Duodenal mucosa (tissue), 2 donors: ENCODE data around the gene CEP162.
"Not testable (repeated sequence)": the region's sequence is repeated elsewhere in the genome, so short reads cannot be mapped to it uniquely, and the experiment has no call there.

ENCODE experiments used
- H3K27ac ChIP-seq: one replicate; pipeline ENCODE4 v1.7.0; 2013; ENCODE audit warnings: low read depth, low read length
- H3K27me3 ChIP-seq, 2 donors: one replicate each; pipeline ENCODE4 v1.7.0; 2013; ENCODE audit warnings: low read length in 2 of 2, control low read depth in 1 of 2; ENCODE audit not compliant: insufficient read depth in 2 of 2, control insufficient read depth in 1 of 2
- H3K36me3 ChIP-seq, 2 donors: one replicate each; pipeline ENCODE4 v1.7.0; 2013; ENCODE audit warnings: low read length in 2 of 2, control low read depth in 1 of 2; ENCODE audit not compliant: insufficient read depth in 2 of 2, control insufficient read depth in 1 of 2
- H3K4me1 ChIP-seq, 2 donors: one replicate each; pipeline ENCODE4 v1.7.0; 2013; ENCODE audit warnings: low read length in 2 of 2, control low read depth in 1 of 2; ENCODE audit not compliant: insufficient read depth in 2 of 2, control insufficient read depth in 1 of 2
- H3K4me3 ChIP-seq, 2 donors: one replicate each; pipeline ENCODE4 v1.7.0; 2013; ENCODE audit warnings: low read length in 2 of 2, low read depth in 1 of 2
- H3K9ac ChIP-seq, 2 donors: one replicate each; pipeline ENCODE4 v1.7.0; 2013; ENCODE audit warnings: low read length in 2 of 2, low read depth in 1 of 2
- H3K9me3 ChIP-seq, 2 donors: one replicate each; pipeline ENCODE4 v1.7.0; 2013; ENCODE audit warnings: low read length in 2 of 2, control low read depth in 1 of 2; ENCODE audit not compliant: control insufficient read depth in 1 of 2

The CEP162 gene

DNA sequence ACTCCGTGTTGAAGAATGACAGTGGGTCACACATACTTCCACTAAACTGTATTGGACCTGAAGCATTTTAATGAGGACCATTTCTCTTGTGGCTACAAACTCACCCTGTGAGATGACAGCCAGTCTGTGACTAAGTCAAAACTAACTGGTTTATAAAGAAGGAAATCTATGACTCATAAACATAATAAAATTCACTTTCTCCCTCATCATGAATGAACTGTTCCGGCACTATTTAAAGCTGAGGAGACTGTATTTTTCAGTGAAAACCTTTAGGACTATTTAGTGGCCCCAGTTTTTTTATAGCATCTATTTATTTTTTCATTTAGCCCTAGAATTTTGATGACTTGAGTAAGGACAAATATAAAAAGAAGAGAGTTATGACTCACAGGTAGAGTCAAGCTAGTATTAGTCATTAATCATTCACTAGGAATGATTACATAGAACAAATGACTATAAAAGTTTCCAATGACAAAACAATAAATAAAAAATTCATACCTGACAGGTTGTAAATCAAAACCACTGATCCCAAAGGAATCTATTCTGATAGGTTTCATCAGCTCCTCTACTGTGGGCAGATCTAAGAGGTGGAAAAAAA lies 34.2 kb downstream of the CEP162 start:
- H3K36me3 ChIP-seq: peaks cover 0 to 17% of the 10 kb centered on the region in 2 donors
- no peak overlapping the region for H3K4me3 ChIP-seq
- peaks cover 0 to 7% of the 10 kb centered on the region in 2 donors for H3K4me1 ChIP-seq
- no peak overlapping the region for H3K9ac ChIP-seq
- no peaks in the 10 kb centered on the region for H3K9me3 ChIP-seq
- no peaks in the 10 kb centered on the region for H3K27me3 ChIP-seq
- H3K27ac ChIP-seq: no peak overlapping the region

DNA sequence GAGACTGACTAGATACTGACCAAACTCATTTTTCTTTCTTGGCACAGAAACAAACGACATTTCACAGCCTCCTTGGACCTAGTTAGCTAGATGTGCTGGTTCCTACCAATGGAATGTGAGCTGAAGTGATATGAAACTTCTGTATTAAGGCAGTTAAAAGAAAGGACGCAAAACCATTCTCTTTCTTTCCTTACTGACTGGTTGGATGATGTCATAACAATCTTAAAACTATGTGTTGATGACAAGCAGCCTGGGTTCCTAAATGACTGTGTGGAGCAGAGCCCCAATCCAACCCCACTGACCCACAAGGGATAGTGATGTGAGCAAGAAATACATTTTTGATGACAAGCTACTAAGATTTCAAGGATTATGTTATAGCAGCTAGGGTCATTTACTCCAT lies 35.6 kb downstream of the CEP162 start:
- Histone ChIP-seq H3K9me3 (no peaks in the 10 kb centered on the region), H3K36me3 (peaks cover 0 to 15% of the 10 kb centered on the region in 2 donors), H3K4me3 (no peak overlapping the region), H3K27ac (no peak overlapping the region), H3K4me1 (peaks cover 0 to 7% of the 10 kb centered on the region in 2 donors), H3K9ac (no peak overlapping the region), H3K27me3 (no peaks in the 10 kb centered on the region)

DNA sequence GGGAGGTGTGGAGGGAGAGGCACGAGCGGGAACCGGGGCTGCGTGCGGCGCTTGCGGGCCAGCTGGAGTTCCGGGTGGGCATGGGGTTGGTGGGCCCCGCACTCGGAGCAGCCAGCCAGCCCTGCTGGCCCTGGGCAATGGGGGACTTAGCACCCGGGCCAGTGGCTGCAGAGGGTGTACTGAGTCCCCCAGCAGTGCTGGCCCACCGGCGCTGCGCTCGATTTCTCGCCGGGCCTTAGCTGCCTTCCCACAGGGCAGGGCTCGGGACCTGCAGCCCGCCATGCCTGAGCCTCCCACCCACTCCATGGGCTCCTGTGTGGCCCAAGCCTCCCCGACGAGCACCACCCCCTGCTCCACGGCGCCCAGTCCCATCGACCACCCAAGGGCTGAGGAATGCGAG lies 38.1 kb downstream of the CEP162 start:
- H3K4me3 ChIP-seq, H3K4me1 ChIP-seq, H3K9ac ChIP-seq, H3K9me3 ChIP-seq, H3K27me3 ChIP-seq, H3K27ac ChIP-seq: not testable (repeated sequence)
- peaks cover 2 to 12% of the 10 kb centered on the region in 2 donors for H3K36me3 ChIP-seq

DNA sequence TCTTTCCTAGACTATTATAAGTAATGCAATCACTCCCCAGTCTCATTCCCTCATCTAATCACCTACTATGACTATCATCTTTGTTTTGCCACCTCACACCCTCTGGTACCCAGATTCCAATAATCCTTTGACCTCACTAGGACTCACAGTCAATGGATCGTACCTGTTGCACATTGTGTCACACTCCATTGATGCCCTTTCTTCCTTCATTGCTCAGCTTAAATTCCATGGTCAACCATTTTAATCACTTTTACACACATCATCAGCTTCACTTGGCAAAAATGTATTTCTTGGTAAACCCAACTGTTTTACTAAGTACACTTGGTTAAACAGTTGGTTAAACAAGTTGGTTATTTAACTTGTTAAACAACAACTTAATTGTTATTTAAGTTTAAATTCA lies 44.0 kb downstream of the CEP162 start:
- Histone ChIP-seq H3K27me3 (no peaks in the 10 kb centered on the region), H3K27ac (no peak overlapping the region), H3K9ac (no peak overlapping the region), H3K4me1 (no peaks in the 10 kb centered on the region), H3K9me3 (no peaks in the 10 kb centered on the region), H3K36me3 (peaks cover 0 to 6% of the 10 kb centered on the region in 2 donors), H3K4me3 (no peak overlapping the region)

DNA sequence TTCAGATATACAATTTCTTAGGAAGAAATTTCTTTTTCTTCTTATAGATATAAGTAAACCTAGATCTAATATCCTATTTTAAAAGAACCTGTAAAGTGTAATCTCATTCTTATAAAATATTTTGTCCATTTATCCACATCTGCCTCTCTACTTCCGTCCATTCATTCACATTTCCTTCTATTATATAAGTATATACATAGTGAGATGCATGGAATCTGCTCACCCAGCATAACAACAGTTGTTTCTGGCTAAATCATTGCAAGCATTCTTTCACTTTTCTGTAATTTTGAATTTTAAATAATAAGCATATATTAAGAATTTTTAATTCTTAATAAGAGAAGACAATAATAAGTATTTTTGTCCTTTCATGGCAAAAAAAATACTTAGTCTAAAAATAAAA lies 45.4 kb downstream of the CEP162 start:
- Histone ChIP-seq H3K36me3 (peaks cover 0 to 6% of the 10 kb centered on the region in 2 donors), H3K9me3 (no peaks in the 10 kb centered on the region), H3K9ac (no peak overlapping the region), H3K4me1 (no peaks in the 10 kb centered on the region), H3K4me3 (no peak overlapping the region), H3K27me3 (no peaks in the 10 kb centered on the region), H3K27ac (no peak overlapping the region)

DNA sequence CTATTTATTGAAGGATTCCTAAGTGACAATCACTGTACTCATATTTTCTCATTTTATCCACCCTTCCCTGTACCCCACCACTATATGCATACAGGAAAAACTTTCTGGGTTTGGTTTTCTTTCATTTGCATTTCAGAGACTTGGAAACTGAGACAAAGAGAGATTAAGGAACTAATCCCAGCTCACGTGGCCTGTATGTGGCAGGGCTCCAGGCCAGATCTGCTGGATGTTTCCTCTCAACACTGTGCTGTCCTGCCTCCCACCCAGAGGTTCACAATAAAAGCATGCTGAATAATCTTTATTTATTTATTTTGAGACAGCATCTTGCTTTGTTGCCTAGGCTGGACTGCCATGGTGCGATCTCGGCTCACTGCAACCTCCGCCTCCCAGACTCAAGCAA lies 50.2 kb downstream of the CEP162 start:
- H3K9ac ChIP-seq: no peak overlapping the region
- no peak overlapping the region for H3K4me3 ChIP-seq

DNA sequence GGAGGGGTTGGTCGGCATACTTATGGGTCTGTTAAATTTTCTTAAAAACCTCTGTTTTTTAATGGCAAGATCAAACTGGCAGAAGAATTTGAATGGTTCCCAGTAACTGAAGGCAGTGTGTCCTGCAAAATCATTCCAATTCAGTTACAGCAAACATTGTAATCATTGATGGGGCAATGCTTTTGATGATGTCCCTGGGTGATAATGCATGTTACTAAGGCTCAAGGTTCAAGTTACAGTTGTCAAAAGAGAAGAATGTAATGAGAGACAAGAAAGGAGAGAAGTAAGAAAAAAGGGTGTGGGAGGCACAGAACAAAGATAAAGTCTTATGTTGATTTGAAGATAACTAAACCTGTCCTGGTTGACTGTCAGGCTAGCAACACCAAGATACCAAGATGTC lies 54.9 kb downstream of the CEP162 start:
- Histone ChIP-seq H3K9ac (no peak overlapping the region), H3K27ac (no peak overlapping the region), H3K9me3 (no peaks in the 10 kb centered on the region), H3K4me1 (no peaks in the 10 kb centered on the region), H3K27me3 (no peaks in the 10 kb centered on the region), H3K36me3 (peaks cover 0 to 2% of the 10 kb centered on the region in 2 donors), H3K4me3 (no peak overlapping the region)

More for the DNA sequence above, 50.2 kb downstream of the CEP162 start:
- Histone ChIP-seq H3K9me3 (no peaks in the 10 kb centered on the region), H3K27me3 (no peaks in the 10 kb centered on the region), H3K36me3 (no peaks in the 10 kb centered on the region), H3K4me1 (no peaks in the 10 kb centered on the region), H3K27ac (no peak overlapping the region)

DNA sequence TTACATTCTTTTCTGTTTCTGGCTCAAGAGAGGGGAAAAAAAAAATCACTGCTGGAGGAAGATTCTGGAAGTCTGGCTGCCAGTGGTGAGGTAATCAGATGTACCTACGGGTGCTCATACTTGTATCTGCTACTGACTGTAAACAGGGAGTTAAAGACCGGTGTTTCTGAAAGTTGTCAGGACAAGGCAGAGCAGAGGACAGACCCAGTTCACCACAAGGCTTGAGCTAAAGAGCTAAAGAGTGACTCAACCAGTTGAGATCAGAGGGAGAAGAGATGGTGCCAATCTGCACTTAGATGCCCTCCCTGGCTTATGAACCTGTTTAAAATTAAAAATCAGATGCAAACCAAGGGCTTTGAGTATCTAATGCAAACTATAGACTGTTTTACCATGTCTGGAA lies 55.4 kb downstream of the CEP162 start:
- no peak overlapping the region for H3K27ac ChIP-seq
- no peaks in the 10 kb centered on the region for H3K9me3 ChIP-seq
- no peak overlapping the region for H3K9ac ChIP-seq
- H3K4me3 ChIP-seq: no peak overlapping the region
- no peaks in the 10 kb centered on the region for H3K27me3 ChIP-seq
- peaks cover 0 to 4% of the 10 kb centered on the region in 2 donors for H3K36me3 ChIP-seq
- H3K4me1 ChIP-seq: no peaks in the 10 kb centered on the region

DNA sequence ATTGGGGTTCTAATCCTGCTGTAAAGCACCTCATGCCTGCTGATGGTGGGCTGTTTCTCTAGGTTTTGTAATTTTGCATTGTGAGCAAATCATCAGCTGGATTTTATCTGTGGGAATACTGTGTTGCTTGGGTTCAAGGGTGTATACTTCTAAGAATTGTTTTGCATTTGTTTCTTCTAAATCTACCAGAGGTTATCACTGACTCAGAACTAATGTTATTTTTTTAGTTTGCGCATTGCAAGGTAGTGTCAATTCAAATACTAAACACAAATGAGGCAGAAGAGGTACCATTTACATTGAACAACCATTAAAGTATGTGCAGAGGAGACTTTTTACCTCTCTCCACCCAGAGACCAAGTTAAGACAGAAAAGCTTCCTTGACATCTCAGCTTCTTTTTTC lies 60.0 kb downstream of the CEP162 start:
- H3K36me3 ChIP-seq: peaks cover 0 to 7% of the 10 kb centered on the region in 2 donors
- H3K27ac ChIP-seq: no peak overlapping the region
- no peak overlapping the region for H3K4me3 ChIP-seq
- no peak overlapping the region for H3K9ac ChIP-seq
- no peaks in the 10 kb centered on the region for H3K9me3 ChIP-seq
- no peaks in the 10 kb centered on the region for H3K4me1 ChIP-seq
- H3K27me3 ChIP-seq: no peaks in the 10 kb centered on the region

DNA sequence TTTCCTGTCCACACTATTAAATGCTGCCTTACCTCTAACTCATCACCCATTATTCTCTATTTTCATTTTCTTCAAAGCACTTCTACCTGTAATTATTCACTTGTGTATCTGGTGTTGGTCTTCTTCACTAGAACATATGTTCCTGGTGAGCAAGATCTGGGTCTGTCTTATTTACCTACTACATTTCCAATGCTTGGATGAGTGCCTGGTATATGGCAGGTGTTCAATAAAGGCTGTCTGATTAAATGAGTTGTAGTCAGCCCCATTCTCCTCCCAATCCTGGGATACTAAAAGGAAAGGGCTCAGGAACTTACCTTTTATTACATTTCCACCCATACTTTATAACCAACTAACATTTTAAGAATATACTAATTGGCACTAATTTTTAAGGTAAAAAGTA lies 61.0 kb downstream of the CEP162 start:
- Histone ChIP-seq H3K9ac (no peak overlapping the region), H3K4me3 (no peak overlapping the region), H3K36me3 (peaks cover 0 to 11% of the 10 kb centered on the region in 2 donors), H3K27me3 (no peaks in the 10 kb centered on the region), H3K27ac (no peak overlapping the region), H3K4me1 (no peaks in the 10 kb centered on the region), H3K9me3 (no peaks in the 10 kb centered on the region)

DNA sequence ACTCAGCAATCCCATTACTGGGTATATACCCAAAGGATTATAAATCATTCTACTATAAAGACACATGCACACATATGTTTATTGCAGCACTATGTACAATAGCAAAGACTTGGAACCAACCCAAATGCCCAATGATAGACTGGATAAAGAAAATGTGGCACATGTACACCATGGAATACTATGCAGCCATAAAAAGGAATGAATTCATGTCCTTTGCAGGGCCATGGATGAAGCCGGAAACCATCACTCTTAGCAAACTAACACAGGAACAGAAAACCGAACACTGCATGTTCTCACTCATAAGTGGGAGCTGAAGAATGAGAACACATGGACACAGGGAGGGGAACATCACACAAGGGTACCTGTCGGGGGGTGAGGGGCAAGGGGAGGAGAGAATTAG lies 63.1 kb downstream of the CEP162 start:
- not testable (repeated sequence) for H3K27ac ChIP-seq, H3K9me3 ChIP-seq, H3K4me3 ChIP-seq, H3K4me1 ChIP-seq, H3K27me3 ChIP-seq, H3K9ac ChIP-seq
- H3K36me3 ChIP-seq: peaks cover 0 to 18% of the 10 kb centered on the region in 2 donors
